ENCODE data around the gene POLE2.
"Not testable (repeated sequence)": the region's sequence is repeated elsewhere in the genome, so short reads cannot be mapped to it uniquely, and the experiment has no call there.

The POLE2 gene

DNA sequence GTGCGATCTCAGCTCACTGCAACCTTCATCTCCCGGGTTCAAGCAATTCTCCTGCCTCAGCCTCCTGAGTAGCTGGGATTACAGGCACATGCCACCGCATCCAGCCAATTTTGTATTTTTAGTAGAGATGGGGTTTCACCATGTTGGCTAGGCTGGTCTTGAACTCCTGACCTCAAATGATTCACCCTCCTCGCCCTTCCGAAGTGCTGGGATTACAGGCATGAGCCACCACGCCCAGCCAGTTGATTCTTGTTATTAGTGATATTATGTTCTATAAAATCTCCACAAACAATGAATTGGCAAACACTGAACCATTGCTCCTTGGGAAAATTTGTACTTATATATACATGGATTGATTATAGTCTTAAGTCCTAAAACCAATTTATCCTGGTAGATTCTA lies 30.5 kb downstream of the POLE2 start:
- not testable (repeated sequence) for DNase-seq

DNA sequence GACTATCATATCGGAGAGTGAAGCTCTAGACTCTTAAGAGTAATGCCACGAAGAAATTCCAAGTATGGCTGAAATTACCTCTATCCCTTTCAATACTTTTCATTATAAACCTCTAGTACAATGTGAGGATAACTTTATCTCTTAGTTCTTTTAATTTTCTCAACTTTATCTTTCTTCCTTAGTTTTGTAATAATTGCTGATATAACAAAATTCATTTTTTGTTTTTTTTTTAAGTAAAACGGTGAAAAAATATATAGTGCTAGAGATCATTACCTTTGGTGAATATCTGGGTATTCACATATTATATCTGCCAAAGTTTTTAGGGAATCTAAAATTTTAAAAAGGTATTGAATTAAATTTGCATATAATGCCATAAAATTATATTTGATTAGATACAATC lies 33.5 kb downstream of the POLE2 start:
- DNase-seq: no peak

DNA sequence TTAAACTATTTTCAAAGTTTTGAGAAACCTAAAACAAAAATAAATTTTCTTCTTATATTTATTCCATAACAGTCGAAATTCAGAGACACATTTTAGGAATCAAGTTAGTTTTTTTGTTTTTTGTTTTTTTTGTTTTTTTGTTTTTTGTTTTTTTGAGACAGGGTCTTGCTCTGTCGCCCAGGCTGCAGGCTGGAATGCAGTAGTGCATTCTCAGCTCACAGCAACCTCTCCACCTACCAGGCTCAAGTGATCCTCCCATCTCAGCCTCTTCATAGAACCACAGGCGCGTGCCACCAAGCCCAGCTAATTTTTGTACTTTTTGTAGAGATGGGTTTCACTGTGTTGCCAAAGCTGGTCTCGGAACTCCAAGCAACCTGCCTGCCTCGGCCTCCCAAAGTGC lies 34.5 kb downstream of the POLE2 start:
- DNase-seq: no peak

DNA sequence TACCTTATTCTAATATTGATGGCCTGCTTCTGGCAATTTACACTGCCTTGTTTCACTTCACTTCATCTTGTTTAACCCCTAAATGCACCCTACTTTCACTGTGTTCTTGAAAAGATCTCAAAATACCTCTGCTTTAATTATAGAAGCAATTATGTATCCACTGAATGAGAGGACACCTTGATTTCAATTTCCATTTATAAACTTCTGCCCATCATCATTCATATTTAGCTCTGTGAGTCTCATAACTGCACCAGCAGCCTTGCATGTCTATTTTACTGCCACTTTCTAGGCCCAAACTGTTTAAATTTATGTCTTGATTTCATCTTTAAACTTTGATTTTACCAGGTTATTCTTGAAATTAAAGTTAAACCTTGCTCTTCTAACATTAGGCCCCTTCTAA lies 45.9 kb downstream of the POLE2 start:
- DNase-seq: no peak

DNA sequence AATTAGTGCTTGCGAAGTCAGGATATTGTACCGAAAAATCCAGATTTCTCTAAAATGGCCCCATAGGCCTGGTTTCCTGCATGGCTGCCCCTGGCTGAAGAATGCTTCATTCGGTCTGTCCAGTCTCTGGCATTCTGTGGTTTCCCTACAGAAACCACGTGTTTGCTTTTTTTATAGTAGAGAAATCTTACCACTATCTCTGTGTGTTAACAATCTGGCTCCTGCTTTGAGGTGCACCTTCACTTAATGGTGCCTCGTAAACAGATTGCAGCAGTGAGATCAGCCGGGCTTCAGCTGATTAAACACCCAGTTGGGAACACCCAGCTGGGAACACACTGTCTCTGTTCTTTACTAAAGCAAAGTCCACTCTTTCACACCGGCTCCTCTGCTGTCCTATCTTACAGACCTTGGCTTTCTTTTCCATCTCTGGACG lies 46.3 kb downstream of the POLE2 start:
- peak; percentile 4 for DNase-seq

DNA sequence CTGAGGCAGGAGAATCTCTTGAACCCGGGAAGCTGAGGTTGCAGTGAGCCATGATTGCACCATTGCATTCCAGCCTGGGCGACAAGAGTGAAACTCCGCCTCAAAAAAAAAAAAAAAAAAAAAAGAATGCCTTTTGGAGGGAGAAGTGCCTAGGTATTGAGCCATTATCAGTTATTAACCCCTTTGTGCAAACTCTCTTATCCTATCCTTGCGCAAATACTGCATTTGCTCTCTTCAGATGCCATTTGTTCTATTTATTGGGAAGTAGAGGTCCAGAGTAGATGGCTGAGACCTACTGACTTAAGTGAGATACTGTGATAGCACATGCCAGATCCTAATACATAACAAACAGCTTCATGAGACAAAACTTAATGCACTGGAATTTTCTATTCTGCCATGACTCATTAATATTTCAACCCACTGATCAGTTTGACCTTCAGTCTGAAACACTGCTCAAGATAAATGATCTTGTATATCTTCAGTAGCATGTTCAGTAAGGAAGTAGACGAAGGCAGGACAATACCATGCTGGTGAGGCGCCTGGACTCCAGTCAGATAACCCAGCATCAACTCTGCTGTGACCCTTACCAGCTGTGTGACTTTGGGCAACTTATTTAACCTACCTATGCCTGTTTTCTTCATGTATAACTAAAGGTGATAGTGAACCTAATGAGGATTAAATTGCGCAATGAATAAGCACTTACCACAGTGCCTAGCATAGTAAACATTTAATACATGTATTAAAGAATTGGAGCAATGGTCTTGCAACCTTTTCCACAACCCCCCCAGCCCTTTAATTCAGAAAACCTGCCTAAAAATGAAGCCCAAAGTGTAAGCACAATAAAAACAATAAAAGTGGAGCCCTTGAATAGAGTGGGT lies 47.2 kb downstream of the POLE2 start:
- peak; percentile 25 for DNase-seq

DNA sequence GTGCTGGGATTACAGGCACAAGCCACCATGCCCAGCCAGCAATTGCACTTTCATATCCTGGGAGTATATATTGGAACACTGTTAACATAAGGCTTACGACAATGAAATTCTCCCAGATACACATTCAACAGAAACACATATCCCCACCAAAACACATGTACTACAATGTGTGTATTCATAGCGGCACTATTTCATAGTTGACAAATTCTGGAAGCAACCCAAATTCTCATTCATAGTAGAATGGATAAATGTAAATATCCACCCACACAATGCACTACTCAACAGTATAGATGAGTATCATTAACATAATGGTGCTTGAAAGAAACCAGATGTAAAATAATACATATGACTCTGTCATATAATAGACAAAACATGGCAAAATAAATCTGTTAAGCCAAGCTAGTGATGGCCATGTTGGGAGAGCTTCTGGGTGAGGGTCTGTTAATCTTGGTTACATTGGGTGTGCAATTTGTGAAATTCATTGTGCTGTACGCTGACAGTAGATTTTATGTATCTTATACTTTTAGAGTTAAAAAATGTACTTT lies 50.4 kb downstream of the POLE2 start:
- DNase-seq: no peak

DNA sequence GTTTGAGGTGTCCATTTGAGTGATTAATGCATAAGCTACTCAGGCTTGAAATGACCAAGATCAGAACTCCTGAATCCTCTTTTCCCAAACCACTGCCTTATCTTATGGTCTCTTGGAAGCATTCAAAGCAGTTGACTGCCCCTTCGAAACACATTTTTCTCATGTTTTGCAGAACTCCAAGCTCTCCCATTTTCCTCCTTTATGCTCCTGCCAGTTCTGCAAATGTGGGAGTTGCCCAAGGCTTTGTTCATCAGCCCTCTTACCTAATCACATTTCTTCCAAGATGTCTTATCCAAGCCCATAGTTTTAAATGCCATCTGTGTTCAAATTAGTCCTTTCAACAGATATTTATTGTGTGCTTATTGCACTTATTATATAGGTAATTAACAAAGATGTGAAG lies 51.1 kb downstream of the POLE2 start:
- no peak for DNase-seq

DNA sequence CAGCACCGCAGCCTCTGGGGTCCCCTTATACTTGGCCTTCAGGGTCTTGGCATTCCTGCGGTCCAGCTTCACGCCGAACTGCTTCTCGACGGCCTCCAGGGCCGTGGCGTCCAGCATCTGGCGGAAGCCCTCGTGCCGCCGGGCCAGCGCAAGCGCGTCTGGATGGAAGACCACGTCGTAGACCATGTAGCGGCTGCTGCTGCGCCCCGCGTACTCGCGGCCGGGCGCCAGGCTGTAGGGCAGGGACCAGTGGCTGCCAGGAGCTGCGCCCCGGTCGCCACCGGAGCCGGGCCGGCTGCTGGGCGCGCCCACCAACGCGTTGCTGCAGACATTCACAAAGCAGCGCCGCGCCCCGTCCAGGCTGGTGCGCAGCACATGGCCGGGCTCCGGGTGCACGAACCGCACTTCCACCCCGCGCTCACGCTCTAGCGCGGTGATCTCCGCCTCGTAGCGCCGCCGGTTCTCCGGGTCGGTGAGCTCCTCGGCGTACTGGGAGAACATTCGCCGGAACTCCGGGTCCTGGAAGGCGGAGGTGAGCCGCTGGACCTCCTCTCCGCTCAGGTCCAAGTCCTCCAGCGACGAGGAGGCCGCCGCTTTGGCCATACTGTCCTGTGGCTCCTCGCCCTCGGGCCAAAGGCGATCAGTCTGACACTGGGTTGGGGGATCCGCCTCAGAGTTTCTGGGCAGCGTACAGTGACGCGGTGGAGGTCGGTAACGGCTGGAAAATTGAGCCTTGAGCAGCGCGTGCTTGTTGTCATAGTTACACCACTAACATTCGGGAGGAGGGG lies 53.3 kb downstream of the POLE2 start, which contains the start of gene DNAAF2:
DNAAF2 (minus strand) TSS at position 698 of the 788 bp plus-strand sequence; CDS start at position 603, 95 bp downstream.
- DNase-seq: peak; percentile 70

DNA sequence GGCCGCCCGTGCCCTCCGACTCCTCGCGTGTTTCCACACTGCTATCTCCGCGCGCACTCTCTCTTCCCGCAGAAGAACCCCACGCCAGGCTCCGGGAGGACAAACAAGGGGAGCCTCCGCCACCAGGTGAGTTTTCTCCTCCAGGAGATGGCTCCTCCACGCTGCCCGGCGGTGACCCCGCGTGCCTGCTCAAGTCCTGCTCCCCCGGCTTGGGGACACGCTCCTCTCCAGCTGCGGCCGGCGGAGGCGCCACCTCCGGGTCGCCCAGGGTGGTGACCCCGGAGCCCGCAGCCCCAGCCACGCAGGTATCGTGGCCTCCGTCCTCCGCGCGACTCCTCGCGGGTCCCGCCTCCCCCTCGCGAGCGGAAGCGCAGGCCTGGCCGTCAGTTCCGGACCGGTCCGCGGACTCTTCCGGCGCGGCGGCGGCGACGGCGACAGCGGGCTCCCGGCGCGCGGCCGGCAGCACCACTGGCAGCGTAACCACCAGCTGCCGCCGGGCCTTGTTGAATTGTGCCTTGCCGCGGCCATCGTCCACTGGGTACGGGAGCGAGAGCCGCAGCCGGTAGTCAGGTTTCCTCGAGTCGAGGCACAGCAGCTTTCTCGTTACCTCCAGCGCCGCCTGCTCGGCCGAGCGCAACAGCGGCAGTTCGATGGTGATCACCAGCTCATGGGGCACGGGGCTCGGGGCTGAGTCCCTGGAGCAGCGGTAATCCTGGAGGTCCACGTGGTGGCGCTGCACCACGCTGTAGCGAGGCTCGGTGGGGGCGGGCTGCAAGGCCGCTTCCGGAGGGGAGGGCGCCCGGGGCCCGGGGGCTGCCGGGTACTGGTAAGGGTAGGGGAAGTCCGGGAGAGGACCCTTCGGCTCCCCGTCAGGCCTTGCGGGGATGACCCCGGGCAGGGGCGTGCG lies 54.1 kb downstream of the POLE2 start:
- peak; percentile 94 for DNase-seq

DNA sequence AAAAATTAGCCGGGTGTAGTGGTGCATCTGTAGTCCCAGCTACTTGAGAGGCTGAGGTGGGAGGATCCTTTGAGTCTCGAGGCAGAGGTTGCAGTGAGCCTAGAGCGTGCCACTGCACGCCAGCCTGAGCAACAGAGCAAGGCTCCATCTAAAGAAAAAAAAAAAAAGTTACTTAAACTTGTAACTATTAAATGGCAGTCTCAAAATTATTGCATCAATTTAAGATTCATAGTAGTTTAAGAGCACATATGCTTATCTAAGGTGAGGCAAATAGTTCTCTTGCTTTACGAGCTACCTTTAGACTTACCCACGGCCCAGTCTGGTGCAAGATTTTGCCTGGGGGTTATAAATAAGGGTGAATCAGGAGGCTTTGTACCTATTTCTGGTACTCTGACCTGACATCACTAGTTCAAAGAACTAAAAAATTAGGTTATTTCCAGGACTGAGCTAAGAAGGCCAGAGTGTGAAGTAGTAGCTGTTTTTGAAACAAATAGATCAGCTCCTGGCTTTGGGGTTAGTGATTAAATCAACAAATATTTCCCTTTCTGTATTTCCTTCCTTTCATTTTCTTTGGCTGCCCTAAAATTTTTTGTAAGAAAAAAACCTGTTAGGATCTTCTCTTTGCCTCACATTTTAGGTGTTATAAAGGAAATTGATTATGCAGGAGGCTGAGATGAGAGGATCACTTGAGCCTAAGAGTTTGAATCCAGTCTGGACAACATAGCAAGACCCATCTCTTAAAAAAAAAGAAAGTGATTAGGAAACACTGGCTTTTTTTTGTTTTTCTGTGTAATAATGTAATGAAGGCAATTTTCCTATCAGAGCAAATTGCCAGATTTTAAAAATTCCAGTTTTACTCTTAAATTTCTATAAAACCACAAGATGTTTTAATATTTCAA lies 63.8 kb downstream of the POLE2 start:
- no peak for DNase-seq

DNA sequence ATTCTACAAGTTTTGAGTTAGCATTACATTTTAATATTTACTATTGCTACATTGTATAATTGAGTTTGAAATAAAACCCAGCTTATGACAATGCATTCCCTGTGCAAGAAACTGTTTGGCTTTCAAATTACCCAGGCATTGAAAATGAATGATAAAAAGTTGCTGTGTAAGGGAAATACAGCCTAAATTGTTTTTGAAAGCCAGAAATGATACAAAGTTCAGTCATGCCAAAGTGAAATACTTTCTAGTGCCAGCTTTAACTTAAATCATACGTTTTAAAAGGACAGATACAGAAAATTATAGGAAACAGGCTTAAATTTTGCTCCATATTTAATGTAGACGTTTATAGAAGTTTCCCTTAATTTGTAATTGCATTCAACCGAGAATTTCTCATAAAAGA lies 64.6 kb downstream of the POLE2 start:
- DNase-seq: no peak

DNA sequence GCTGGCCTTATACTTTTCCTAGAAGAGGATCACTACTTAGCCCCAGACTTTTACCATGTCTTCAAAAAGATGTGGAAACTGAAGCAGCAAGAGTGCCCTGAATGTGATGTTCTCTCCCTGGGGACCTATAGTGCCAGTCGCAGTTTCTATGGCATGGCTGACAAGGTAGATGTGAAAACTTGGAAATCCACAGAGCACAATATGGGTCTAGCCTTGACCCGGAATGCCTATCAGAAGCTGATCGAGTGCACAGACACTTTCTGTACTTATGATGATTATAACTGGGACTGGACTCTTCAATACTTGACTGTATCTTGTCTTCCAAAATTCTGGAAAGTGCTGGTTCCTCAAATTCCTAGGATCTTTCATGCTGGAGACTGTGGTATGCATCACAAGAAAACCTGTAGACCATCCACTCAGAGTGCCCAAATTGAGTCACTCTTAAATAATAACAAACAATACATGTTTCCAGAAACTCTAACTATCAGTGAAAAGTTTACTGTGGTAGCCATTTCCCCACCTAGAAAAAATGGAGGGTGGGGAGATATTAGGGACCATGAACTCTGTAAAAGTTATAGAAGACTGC lies 65.9 kb downstream of the POLE2 start:
- DNase-seq: no peak

DNA sequence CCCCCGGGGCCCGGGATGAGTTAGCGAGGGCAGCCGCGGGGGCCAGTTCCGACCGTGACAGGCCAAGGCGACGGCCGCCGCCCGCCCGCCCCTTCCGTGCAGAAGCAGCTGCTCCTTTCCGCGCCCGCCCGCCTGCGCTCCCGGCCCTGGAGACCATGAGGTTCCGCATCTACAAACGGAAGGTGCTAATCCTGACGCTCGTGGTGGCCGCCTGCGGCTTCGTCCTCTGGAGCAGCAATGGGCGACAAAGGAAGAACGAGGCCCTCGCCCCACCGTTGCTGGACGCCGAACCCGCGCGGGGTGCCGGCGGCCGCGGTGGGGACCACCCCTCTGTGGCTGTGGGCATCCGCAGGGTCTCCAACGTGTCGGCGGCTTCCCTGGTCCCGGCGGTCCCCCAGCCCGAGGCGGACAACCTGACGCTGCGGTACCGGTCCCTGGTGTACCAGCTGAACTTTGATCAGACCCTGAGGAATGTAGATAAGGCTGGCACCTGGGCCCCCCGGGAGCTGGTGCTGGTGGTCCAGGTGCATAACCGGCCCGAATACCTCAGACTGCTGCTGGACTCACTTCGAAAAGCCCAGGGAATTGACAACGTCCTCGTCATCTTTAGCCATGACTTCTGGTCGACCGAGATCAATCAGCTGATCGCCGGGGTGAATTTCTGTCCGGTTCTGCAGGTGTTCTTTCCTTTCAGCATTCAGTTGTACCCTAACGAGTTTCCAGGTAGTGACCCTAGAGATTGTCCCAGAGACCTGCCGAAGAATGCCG lies 66.7 kb downstream of the POLE2 start:
- peak; percentile 71 for DNase-seq

DNA sequence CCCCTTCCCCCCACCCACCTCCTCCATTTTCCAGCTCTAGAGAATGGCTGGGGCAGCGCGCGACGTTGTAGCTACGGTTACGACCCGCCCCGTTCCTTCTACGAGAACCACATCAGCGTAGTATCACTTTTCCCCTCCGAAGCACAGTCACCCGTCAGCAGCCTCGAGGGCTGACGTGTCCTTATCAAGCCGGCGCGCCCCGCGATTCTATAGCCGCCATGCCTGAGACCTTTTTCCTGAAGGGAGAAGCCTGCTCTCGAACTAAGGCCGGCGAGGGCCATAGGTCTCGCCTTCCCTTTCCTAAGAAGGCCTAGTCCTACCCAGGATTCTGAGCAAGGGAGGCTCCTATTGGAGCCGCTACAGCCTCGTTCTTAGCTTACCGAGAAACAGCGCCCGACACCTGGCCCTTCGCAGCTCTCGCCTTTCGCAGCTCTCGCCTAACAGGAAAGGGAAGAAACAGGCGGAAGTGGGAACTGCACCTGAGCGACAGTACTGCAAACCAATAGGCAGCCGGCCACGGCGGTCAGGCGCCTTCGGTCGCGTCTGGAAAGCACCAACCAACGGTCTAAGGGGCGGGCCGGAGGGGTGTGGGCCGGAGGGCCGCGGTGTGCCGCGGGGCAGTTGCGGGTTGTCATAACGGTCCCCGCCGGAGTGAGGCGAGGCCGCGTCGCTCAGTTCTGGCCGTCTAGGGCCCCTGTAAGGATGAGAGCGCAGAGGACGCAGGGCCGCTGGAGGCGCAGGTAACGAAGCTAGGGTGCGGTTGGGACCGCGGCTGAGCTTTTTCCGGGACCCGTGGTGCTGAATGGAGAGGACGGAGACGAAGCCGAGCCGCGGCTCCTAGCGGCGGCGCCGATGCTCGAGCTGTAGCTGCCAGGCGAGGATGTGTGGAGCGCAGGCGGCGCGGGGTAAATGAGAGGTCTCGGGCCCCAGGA lies 67.6 kb downstream of the POLE2 start, which contains the start of the genes MGAT2 and RPL36AL:
MGAT2 (plus strand) TSS at position 618 of the 932 bp plus-strand sequence. CDS start 470 bp downstream, outside the sequence.
RPL36AL (minus strand) TSS at position 445 of the 932 bp plus-strand sequence. CDS start 1,522 bp downstream, outside the sequence.
- peak; percentile 96 for DNase-seq

DNA sequence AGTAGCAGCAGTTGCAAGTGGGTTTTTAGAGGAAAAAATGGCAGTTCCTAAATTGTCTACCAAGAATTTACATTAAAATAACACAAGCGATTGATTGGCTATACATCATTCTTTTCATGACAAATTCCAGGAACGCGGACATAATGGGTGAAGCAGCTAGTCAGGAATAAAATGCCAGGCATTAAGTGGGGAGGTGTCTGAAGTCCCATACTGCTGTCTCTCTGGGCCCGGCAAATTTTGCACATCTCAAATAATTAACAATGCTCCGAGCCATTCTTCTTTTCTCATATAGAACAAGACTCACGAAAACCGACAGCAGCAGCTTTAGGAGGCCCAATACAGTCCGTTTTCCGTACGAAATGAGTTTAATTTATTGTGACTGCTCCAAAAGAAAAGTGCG lies 68.3 kb downstream of the POLE2 start:
- DNase-seq: peak; percentile 41

DNA sequence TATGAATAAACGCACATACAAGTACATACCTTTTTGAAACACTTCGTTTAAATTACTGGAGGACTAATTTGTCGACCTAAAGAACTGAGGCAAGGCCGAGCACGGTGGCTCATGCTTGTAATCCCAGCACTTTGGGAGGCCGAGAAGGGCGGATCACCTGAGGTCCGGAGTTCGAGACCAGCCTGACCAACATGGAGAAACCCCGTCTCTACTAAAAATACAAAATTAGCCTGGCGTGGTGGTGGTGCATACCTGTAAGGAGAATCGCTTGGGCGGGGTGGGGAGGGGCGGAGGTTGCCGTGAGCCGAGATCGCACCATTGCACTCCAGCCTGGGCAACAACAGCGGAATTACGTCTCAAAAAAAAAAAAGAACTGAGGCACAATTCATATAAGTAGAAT lies 68.7 kb downstream of the POLE2 start:
- not testable (repeated sequence) for DNase-seq

DNA sequence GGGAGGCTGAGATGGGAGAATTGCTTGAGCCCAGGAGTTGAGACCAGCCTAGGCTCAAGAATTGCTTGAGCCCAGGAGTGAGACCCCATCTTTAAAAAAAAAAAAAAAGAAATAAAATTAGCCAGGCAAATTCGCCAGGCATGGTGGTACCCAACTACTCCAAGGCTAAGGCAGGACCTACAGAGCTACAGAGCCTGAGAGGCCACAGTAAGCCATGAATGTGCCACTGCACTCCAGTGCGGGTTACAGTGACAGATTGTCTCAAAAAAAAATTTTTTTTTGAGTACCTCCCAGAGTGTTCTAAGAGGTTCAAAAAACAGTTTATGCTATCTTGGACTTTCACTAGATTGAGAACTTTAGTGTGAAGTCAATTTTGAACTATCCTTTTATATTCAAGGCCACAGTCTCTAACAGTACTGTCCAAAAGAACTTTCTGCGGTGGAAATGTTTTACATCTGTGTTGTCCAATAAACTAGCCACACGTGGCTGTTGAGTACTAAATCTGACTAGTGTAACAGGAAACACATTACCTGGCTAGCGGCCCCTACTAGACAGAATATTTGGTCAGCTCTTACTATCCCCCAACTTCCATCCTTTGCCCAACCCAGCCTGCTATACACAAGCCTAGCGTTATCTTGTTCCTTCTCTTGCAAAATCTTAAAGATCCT lies 70.0 kb downstream of the POLE2 start:
- DNase-seq: no peak

All from OCI-M1 (cell line).